GM18508 (cell line): ENCODE data around the gene INSR.

Source experiments
- ATAC-seq: cut with Tn5 transposase; IDR thresholded peaks from one replicate; pipeline ENCODE4 v1.9.1; 2021; ENCODE audit warnings: moderate number of reproducible peaks; ENCODE audit not compliant: insufficient read depth, unreplicated experiment

Gene INSR

GRCh38 chr19:7063764-7064418, 230.3 kb downstream of the INSR start:
- ATAC-seq: no peak

GRCh38 chr19:7063339-7063738, 230.9 kb downstream of the INSR start:
- ATAC-seq: no peak
